Limb (tissue), 2 donors: ENCODE measurements around the gene TP53TG3.
"Not testable (repeated sequence)": the region's sequence is repeated elsewhere in the genome, so short reads cannot be mapped to it uniquely, and the experiment has no call there.

Source experiments
- DNase-seq, 2 donors: peaks; one replicate each; pipeline ENCODE4 v3.0.0-alpha.2; 2016; ENCODE audit errors: extremely low spot score in 2 of 2

The TP53TG3 gene, protein sequence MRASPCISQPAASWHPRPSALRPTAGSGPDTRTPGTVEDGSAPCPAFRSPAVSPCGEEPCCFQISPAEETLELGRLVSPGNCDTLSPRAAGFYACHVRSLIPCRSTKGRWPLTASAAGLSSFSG

GRCh38 chr16:32676065-32676464 is at the start of gene TP53TG3:
TSS of gene TP53TG3 (minus strand) at chr16:32676165. CDS start at chr16:32676097, 68 bp downstream.
- DNase-seq = not testable (repeated sequence)

DNA sequence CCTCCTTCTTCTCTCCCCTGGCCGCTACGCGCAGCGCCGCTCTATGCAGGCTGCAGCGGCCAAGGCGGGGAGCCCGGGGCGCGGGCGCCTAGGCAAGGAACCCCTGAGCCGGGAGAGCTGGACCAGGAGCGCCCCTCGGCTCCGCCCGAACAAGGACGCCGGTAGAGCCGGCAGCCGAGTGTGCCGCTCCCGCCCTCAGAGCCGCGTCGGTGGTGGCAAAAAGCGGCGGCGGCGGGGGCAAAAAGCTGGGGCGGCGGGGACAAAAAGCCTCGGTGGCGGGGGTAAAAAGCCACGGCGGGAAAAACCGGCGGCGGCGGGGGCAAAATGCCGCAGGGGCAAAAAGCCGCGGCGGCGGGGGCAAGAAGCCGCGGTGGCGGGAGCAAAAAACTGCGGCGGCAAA is 25.1 kb downstream of the TP53TG3 start:
- DNase-seq = not testable (repeated sequence)

DNA sequence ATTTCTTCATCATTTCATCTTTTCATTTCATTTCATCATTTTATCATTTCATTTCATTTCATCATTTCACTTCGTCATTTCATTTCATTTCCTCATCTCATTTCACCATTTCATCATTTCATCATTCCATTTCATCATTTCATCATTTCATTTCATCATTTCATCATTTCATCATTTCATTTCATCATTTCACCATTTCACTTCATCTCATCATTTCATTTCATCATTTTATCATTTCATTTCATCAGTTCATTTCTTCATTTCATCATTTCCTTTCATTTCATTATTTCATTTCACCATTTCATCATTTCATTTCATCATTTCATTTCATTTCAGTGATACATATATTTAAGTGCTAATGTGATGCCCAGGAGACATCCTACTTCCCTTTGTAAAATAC is 28.4 kb downstream of the TP53TG3 start:
- not testable (repeated sequence) for DNase-seq

DNA sequence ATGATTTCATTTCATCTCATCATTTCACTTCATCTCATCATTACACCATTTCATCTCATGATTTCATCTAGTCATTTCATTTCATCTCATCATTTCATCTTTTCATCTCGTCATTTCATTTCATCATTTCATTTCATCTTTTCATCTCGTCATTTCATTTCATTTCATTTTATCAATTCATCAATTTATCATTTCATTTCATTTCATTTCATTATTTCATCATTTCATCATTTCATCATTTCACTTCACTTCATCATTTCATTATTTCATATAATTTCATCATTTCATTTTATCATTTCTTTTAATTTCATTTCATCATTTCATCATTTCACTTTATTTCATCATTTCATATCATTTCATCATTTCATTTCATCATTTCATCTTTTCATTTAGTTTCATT is 29.2 kb downstream of the TP53TG3 start:
- not testable (repeated sequence) for DNase-seq

DNA sequence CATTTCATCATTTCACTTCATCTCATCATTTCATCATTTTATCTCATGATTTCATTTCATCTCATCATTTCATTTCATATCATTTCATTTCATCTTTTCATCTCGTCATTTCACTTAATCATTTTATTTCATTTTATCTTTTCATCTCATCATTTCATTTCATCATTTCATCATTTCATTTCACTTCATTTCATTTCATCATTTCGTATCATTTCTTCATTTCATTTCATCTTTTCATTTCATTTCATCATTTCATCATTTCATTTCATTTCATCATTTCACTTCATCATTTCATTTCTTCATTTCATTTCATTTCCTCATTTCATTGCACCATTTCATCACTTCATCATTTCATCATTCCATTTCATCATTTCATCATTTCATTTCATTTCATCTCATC is 29.8 kb downstream of the TP53TG3 start:
- not testable (repeated sequence) for DNase-seq

DNA sequence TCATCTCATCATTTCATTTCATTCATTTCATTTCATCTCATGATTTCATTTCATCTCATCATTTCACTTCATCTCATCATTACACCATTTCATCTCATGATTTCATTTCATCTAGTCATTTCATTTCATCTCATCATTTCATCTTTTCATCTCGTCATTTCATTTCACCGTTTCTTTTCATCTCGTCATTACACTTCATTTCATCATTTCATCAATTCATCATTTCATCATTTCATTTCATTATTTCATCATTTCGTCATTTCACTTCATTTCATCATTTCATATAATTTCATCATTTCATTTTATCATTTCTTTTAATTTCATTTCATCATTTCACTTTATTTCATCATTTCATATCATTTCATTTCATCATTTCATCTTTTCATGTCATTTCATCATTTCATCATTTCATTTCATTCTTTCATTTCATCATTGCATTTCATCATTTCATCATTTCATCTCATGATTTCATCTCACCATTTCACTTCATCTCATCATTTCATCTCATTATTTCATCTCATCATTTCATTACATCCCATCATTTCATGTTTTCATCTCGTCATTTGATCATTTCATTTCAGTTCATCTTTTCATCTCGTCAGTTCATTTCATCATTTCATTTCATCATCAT is 30.6 kb downstream of the TP53TG3 start:
- DNase-seq = not testable (repeated sequence)

- DNase-seq = not testable (repeated sequence)
Measured at GRCh38 chr16:32644715-32645114, 31.2 kb downstream of the TP53TG3 start.

DNA sequence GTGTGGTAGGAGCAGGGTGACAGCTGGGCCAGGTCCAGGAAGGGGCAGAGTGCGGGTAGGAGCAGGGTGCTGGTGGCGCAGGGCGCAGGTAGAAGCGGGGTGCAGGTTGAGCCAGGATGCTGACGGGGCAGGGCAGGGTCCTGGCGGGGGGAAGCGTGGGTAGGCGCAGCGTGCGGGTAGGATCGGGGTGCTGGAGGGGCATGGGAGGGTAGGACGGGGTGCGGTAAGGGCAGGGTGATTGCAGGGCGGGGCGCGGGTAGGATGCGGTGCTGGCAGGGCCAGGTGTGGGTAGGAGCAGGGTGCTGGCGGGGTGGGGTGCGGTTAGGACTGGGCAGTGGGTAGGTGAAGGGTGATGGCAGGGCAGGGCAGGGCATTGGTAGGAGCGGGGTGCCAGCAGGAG is 38.4 kb downstream of the TP53TG3 start:
- not testable (repeated sequence) for DNase-seq

DNA sequence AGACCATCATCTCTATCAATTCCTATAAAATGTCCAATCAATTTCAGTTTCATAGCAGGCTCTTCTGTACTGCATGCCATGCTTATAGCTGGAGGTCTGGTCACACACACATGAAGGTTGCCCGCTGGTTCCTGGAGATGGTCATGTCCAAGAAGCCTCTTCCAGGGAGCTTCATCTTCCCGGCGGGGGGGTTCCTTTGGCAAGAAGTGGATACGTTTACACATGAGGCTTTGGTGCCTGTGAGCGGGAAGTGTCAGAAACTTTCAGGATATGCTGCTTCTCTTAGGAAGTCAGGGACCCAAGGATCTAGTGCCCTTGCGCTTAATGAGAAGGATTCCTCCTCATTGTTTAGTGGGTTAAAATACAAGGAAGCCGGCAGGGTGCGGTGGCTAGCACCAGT is 43.9 kb downstream of the TP53TG3 start:
- not testable (repeated sequence) for DNase-seq
